HG02885 (cell line): ENCODE measurements around the gene NR0B1.

Source experiments
- ATAC-seq: cut with Tn5 transposase; IDR thresholded peaks from one replicate; pipeline ENCODE4 v1.9.1; 2021; ENCODE audit warnings: mild to moderate bottlenecking; ENCODE audit not compliant: unreplicated experiment, poor library complexity

The NR0B1 gene

GRCh38 chrX:30309139-30309571 is at the start of gene NR0B1:
NR0B1 (minus strand) TSS chrX:30309390; CDS start chrX:30309363, 27 bp downstream.
- no peak for ATAC-seq

- no peak for ATAC-seq
Observed at GRCh38 chrX:30349946-30350345, 40.8 kb upstream of the NR0B1 start.

GRCh38 chrX:30343206-30343605 is 34.0 kb upstream of the NR0B1 start:
- ATAC-seq = no peak

- no peak for ATAC-seq
Observed at GRCh38 chrX:30340753-30341152, 31.6 kb upstream of the NR0B1 start.

- ATAC-seq = no peak
Observed at GRCh38 chrX:30327762-30328161, 18.6 kb upstream of the NR0B1 start.

- no peak for ATAC-seq
Observed at GRCh38 chrX:30317308-30317707, 8.1 kb upstream of the NR0B1 start.

- ATAC-seq = no peak
Observed at GRCh38 chrX:30313322-30313721, 4.1 kb upstream of the NR0B1 start.

- ATAC-seq = no peak
Observed at GRCh38 chrX:30312858-30313257, 3.7 kb upstream of the NR0B1 start.

- no peak for ATAC-seq
Observed at GRCh38 chrX:30310429-30311206, 1.4 kb upstream of the NR0B1 start.

GRCh38 chrX:30308263-30309138 is 689 bp downstream of the NR0B1 start:
- ATAC-seq = no peak

- no peak for ATAC-seq
Observed at GRCh38 chrX:30307466-30307865, 1.7 kb downstream of the NR0B1 start.

GRCh38 chrX:30304866-30305265 is 4.3 kb downstream of the NR0B1 start:
- no peak for ATAC-seq

GRCh38 chrX:30302956-30303355 is 6.2 kb downstream of the NR0B1 start:
- no peak for ATAC-seq

- no peak for ATAC-seq
Observed at GRCh38 chrX:30301963-30302362, 7.2 kb downstream of the NR0B1 start.

GRCh38 chrX:30301208-30301607 is 8.0 kb downstream of the NR0B1 start:
- no peak for ATAC-seq

- ATAC-seq = peak; percentile 47
Observed at GRCh38 chrX:30296408-30297254, 12.6 kb downstream of the NR0B1 start.

- ATAC-seq = no peak
Observed at GRCh38 chrX:30283456-30284200, 25.6 kb downstream of the NR0B1 start.

GRCh38 chrX:30282527-30282926 is 26.7 kb downstream of the NR0B1 start:
- no peak for ATAC-seq

- ATAC-seq = no peak
Observed at GRCh38 chrX:30280428-30280827, 28.8 kb downstream of the NR0B1 start.

GRCh38 chrX:30278365-30278764 is 30.8 kb downstream of the NR0B1 start:
- ATAC-seq = no peak
